H1 (cell line): ENCODE data around the gene CACNA1B. TPM values are rescaled to one million over a fixed set of nuclear protein-coding genes. Genes with fewer than 3 reads are reported as not detected.

ENCODE experiments used
- CEBPB ChIP-seq: IDR thresholded peaks from 2 replicates; pipeline ENCODE4 v1.6.1; 2012; ENCODE audit warnings: low read depth, low read length
- CTBP2 ChIP-seq: IDR thresholded peaks from 2 replicates; pipeline ENCODE4 v1.7.0; 2011; ENCODE audit warnings: borderline replicate concordance, mild to moderate bottlenecking, moderate library complexity, mixed read lengths, low read length; ENCODE audit not compliant: insufficient read depth, insufficient read length
- JUN ChIP-seq: IDR thresholded peaks from 2 replicates; pipeline ENCODE4 v1.6.1; 2011; ENCODE audit warnings: low read depth, mild to moderate bottlenecking, improper control_type of control experiment, low read length
- JUND ChIP-seq: IDR thresholded peaks from 2 replicates; pipeline ENCODE4 v1.6.1; 2011; ENCODE audit warnings: mild to moderate bottlenecking, improper control_type of control experiment, low read length
- polyA plus RNA-seq, 7 experiments: library from polyadenylated mRNA; depleted of rRNA in 3 of 7; stranded (reverse) in 5 of 7; unstranded in 2 of 7; fragments of >200 nt in 5 of 7; fragments of 200-250 nt in 2 of 7; gene quantifications; 1 replicate in 5 of 7; 2 replicates in 1 of 7; 4 replicates in 1 of 7; pipeline versions ENCODE4 v1.2.1 to v1.2.3, GENCODE V29; 2011 to 2013; ENCODE audit warnings: missing spikeins in 2 of 7, mixed read lengths in 2 of 7
- total RNA-seq: library from RNA; stranded (reverse); fragmentation: NEBNext Ultra II Directional; extraction: Animal tissue kit (Norgen Biotek cat#: 25700); gene quantifications from 2 replicates; pipeline ENCODE4 v1.2.1, GENCODE V29; 2021
- TF ChIP-seq, protein P1 (sequence below): fragments of 300-600 bp; sonication (generic); IDR thresholded peaks from 2 replicates; pipeline ENCODE4 v1.7.1; 2012; ENCODE audit warnings: low read length, moderate library complexity, mild to moderate bottlenecking, inconsistent platforms; ENCODE audit not compliant: insufficient replicate concordance

Gene CACNA1B
- total and polyA plus RNA-seq, 2 of the 8 experiments (the other 6 are each of a cell fraction or from before 2014, with no cell fraction given): 1.5 to 5.7 TPM

- TF ChIP-seq, protein P1, sequence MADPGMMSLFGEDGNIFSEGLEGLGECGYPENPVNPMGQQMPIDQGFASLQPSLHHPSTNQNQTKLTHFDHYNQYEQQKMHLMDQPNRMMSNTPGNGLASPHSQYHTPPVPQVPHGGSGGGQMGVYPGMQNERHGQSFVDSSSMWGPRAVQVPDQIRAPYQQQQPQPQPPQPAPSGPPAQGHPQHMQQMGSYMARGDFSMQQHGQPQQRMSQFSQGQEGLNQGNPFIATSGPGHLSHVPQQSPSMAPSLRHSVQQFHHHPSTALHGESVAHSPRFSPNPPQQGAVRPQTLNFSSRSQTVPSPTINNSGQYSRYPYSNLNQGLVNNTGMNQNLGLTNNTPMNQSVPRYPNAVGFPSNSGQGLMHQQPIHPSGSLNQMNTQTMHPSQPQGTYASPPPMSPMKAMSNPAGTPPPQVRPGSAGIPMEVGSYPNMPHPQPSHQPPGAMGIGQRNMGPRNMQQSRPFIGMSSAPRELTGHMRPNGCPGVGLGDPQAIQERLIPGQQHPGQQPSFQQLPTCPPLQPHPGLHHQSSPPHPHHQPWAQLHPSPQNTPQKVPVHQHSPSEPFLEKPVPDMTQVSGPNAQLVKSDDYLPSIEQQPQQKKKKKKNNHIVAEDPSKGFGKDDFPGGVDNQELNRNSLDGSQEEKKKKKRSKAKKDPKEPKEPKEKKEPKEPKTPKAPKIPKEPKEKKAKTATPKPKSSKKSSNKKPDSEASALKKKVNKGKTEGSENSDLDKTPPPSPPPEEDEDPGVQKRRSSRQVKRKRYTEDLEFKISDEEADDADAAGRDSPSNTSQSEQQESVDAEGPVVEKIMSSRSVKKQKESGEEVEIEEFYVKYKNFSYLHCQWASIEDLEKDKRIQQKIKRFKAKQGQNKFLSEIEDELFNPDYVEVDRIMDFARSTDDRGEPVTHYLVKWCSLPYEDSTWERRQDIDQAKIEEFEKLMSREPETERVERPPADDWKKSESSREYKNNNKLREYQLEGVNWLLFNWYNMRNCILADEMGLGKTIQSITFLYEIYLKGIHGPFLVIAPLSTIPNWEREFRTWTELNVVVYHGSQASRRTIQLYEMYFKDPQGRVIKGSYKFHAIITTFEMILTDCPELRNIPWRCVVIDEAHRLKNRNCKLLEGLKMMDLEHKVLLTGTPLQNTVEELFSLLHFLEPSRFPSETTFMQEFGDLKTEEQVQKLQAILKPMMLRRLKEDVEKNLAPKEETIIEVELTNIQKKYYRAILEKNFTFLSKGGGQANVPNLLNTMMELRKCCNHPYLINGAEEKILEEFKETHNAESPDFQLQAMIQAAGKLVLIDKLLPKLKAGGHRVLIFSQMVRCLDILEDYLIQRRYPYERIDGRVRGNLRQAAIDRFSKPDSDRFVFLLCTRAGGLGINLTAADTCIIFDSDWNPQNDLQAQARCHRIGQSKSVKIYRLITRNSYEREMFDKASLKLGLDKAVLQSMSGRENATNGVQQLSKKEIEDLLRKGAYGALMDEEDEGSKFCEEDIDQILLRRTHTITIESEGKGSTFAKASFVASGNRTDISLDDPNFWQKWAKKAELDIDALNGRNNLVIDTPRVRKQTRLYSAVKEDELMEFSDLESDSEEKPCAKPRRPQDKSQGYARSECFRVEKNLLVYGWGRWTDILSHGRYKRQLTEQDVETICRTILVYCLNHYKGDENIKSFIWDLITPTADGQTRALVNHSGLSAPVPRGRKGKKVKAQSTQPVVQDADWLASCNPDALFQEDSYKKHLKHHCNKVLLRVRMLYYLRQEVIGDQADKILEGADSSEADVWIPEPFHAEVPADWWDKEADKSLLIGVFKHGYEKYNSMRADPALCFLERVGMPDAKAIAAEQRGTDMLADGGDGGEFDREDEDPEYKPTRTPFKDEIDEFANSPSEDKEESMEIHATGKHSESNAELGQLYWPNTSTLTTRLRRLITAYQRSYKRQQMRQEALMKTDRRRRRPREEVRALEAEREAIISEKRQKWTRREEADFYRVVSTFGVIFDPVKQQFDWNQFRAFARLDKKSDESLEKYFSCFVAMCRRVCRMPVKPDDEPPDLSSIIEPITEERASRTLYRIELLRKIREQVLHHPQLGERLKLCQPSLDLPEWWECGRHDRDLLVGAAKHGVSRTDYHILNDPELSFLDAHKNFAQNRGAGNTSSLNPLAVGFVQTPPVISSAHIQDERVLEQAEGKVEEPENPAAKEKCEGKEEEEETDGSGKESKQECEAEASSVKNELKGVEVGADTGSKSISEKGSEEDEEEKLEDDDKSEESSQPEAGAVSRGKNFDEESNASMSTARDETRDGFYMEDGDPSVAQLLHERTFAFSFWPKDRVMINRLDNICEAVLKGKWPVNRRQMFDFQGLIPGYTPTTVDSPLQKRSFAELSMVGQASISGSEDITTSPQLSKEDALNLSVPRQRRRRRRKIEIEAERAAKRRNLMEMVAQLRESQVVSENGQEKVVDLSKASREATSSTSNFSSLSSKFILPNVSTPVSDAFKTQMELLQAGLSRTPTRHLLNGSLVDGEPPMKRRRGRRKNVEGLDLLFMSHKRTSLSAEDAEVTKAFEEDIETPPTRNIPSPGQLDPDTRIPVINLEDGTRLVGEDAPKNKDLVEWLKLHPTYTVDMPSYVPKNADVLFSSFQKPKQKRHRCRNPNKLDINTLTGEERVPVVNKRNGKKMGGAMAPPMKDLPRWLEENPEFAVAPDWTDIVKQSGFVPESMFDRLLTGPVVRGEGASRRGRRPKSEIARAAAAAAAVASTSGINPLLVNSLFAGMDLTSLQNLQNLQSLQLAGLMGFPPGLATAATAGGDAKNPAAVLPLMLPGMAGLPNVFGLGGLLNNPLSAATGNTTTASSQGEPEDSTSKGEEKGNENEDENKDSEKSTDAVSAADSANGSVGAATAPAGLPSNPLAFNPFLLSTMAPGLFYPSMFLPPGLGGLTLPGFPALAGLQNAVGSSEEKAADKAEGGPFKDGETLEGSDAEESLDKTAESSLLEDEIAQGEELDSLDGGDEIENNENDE: no peak
- TF ChIP-seq JUND (no peak), CTBP2 (no peak), JUN (no peak), CEBPB (no peak)
- TF ChIP-seq, all 59 proteins: peak for 0
These were observed 166.1 kb downstream of the CACNA1B start (continued) for GRCh38 chr9:138043411-138044345.
